Panc1 (cell line): ENCODE results near the gene CRY2. TPM values are rescaled to one million over a fixed set of nuclear protein-coding genes. Genes with fewer than 3 reads are reported as not detected.

ENCODE experiments used
- ATAC-seq: fragments of 200-7000 bp; cut with Tn5 transposase; 2 replicates; pipeline ENCODE4 v1.9.1; 2020; ENCODE audit warnings: mild to moderate bottlenecking, moderate library complexity
- BruUV-seq: library from RNA; stranded (reverse); fragments of 400-500 nt; replicated peaks from 2 replicates; lab custom pipeline; 2021; lab: Mats Ljungman, UMichigan
- CTCF ChIA-PET: fragments of 300-600 bp; sonication (Branson Sonifier 250); formaldehyde crosslinking; loops from one replicate; lab custom pipeline; 2022; ENCODE audit warnings: antibody characterized with exemption; lab: Charles Lee
- POLR2A ChIA-PET: fragments of 300-600 bp; sonication (Branson Sonifier 250); formaldehyde crosslinking; loops from one replicate; lab custom pipeline; 2022; ENCODE audit warnings: antibody characterized with exemption; lab: Charles Lee
- DNase-seq: peaks from one replicate; pipeline ENCODE4 v3.0.0-alpha.2; 2010; ENCODE audit warnings: low read depth, low spot score
- H3K27ac ChIP-seq: 2 replicates; pipeline ENCODE4 v1.5.1; 2011; ENCODE audit warnings: mild to moderate bottlenecking, low read length, inconsistent platforms
- H3K27me3 ChIP-seq: fragments of 200-500 bp; sonication (Bioruptor generic); 2 replicates; pipeline ENCODE4 v1.6.0; 2014; ENCODE audit warnings: low read length, inconsistent platforms; ENCODE audit not compliant: control insufficient read depth, insufficient read depth
- H3K36me3 ChIP-seq: fragments of 200-500 bp; sonication (Bioruptor generic); 2 replicates; pipeline ENCODE4 v1.5.1; 2014; ENCODE audit warnings: inconsistent platforms, mild to moderate bottlenecking, low read length, moderate library complexity; ENCODE audit not compliant: control insufficient read depth, insufficient read depth
- H3K4me1 ChIP-seq: 2 replicates; pipeline ENCODE4 v1.5.1; 2011; ENCODE audit warnings: inconsistent platforms, mild to moderate bottlenecking, low read length, moderate library complexity; ENCODE audit not compliant: control insufficient read depth, insufficient read depth
- H3K4me3 ChIP-seq, 2 experiments: 2 replicates each; pipeline ENCODE4 v1.5.1; 2011 to 2012; ENCODE audit warnings: low read depth in 2 of 2, low read length in 2 of 2, mild to moderate bottlenecking in 2 of 2, inconsistent platforms in 1 of 2, moderate library complexity in 1 of 2
- H3K9me3 ChIP-seq: fragments of 200-500 bp; sonication (Bioruptor generic); 2 replicates; pipeline ENCODE4 v1.5.1; 2014; ENCODE audit warnings: low read depth, mild to moderate bottlenecking, inconsistent platforms, low read length, moderate library complexity; ENCODE audit not compliant: control insufficient read depth, insufficient read depth
- CTCF ChIP-seq: fragments of 450-650 bp; IDR thresholded peaks from 2 replicates; pipeline ENCODE4 v1.5.1; 2017; ENCODE audit warnings: mild to moderate bottlenecking
- POLR2AphosphoS5 ChIP-seq: IDR thresholded peaks from 2 replicates; pipeline ENCODE4 v1.6.1; 2012; ENCODE audit warnings: mild to moderate bottlenecking, low read depth, low read length, moderate library complexity
- REST ChIP-seq, 2 experiments: IDR thresholded peaks; 2 replicates each; pipeline ENCODE4 v1.6.1; 2011 to 2012; ENCODE audit warnings: low read depth in 2 of 2, control low read depth in 1 of 2, low read length in 1 of 2, mild to moderate bottlenecking in 1 of 2, moderate library complexity in 1 of 2; ENCODE audit not compliant: insufficient read depth in 1 of 2
- SIN3A ChIP-seq: IDR thresholded peaks from 2 replicates; pipeline ENCODE4 v1.6.1; 2012; ENCODE audit warnings: low read depth, mild to moderate bottlenecking, low read length, moderate library complexity, borderline replicate concordance; ENCODE audit not compliant: insufficient read depth
- TCF7L2 ChIP-seq: IDR thresholded peaks from 2 replicates; pipeline ENCODE4 v1.6.1; 2011; ENCODE audit warnings: mild to moderate bottlenecking, low read depth, low read length, inconsistent platforms
- in situ Hi-C: cut with HindIII; loops from 2 replicates; pipeline ENCODE4 v1.10.0; 2016; ENCODE audit warnings: low sequenced_read_pairs, low pct_unique_long_range_greater_than_20kb
- intact Hi-C: fragments of 100-400 bp; cut with micrococcal nuclease; formaldehyde crosslinking; loops from one replicate; pipeline ENCODE4 v1.10.0; 2022; ENCODE audit not compliant: unreplicated experiment
- total RNA-seq: library from RNA; stranded (reverse); gene quantifications from one replicate; pipeline ENCODE4 v1.2.1, GENCODE V29; 2021; ENCODE audit not compliant: unreplicated experiment

Gene CRY2
- total RNA-seq, 1 experiment from 2014 or later: 14.6 TPM

GRCh38 chr11:45927684-45928413, 80.6 kb downstream of the CRY2 start:
- BruUV-seq: no TSS peak
- POLR2A ChIA-PET: no interaction called here
- Histone ChIP-seq H3K27me3 (no peaks in the 10 kb centered on the region; the same call in 1 of the 2 replicates), H3K4me1 (no peaks in the 10 kb centered on the region), H3K4me3 (no peak overlapping the region), H3K27ac (no peak overlapping the region), H3K36me3 (peaks cover 3% of the 10 kb centered on the region; the same call in 1 of the 2 replicates), H3K9me3 (no peaks in the 10 kb centered on the region)
- intact Hi-C loops: no loop called here
- no peak for DNase-seq
- TF ChIP-seq REST (IDR thresholded peaks at IDR 0.05; ENCODE audit: insufficient read depth in 1 of 2, low read depth in 2 of 2, low read length in 1 of 2) (no peak), POLR2AphosphoS5 (no peak), TCF7L2 (no peak; the same call in 1 of the 2 replicates), CTCF (no peak), SIN3A (no peak)
- in situ Hi-C loops: no loop called here
- ATAC-seq: no peak
- CTCF ChIA-PET: no interaction called here

DNA sequence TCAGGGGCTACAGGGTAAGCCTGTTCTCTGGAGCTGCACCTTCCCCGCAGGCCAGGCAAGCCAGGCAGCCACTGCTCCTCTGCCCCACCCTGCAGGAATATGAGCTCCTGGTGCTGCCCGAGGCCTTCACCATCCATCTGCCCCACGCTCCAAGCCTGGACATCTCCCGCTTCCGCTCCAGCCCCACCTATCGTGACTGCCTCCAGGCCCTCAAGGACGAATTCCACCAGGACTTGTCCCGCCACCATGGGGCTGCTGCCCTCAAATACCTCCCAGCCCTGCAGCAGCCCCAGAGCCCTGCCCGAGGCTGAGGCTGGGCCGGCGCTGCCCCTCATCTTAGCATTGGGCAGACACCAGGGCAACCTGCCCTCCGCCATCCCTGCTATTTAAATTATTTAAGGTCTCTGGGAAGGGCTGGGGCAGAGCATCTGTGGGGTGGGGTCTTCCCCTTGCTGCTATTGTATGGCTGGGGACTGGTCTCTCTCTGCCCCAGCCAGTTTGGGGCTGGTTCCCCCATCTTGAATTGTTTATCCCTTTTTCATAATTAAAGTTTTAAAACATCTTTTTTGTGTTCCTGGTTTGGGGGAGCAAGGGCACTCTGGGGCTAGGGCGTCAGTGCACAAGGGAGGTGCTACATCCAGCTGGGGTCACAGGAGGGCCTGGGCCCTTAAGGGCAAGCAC, 81.4 kb downstream of the CRY2 start:
- POLR2A ChIA-PET: no interaction called here
- H3K36me3 ChIP-seq: no peaks in the 10 kb centered on the region
- BruUV-seq: no TSS peak
- TF ChIP-seq SIN3A (no peak), TCF7L2 (no peak), CTCF (no peak), POLR2AphosphoS5 (no peak), REST (IDR thresholded peaks at IDR 0.05; ENCODE audit: insufficient read depth in 1 of 2, low read depth in 2 of 2, low read length in 1 of 2) (no peak)
- in situ Hi-C loops: no loop called here
- ATAC-seq (no peak), DNase-seq (no peak)
- CTCF ChIA-PET: interaction anchor here (0.6 kb wide), 1 partner anchor 36 kb away, joined by 3 read pairs; no protein-coding TSS in a partner anchor
- no peak overlapping the region for H3K27ac ChIP-seq
- H3K27me3 ChIP-seq: no peaks in the 10 kb centered on the region; the same call in 1 of the 2 replicates
- H3K4me3 ChIP-seq: no peak overlapping the region
- intact Hi-C loops: no loop called here
- H3K4me1 ChIP-seq: no peaks in the 10 kb centered on the region
- no peaks in the 10 kb centered on the region for H3K9me3 ChIP-seq
